H7 (cell line): ENCODE measurements around the gene TAF9B. TPM values are rescaled to one million over a fixed set of nuclear protein-coding genes. Genes with fewer than 3 reads are reported as not detected.
"Not testable (repeated sequence)": the region's sequence is repeated elsewhere in the genome, so short reads cannot be mapped to it uniquely, and the experiment has no call there.

Experiments
- DNase-seq: peaks from one replicate; pipeline ENCODE4 v3.0.0; 2012
- H3K27me3 ChIP-seq: 2 replicates; pipeline ENCODE4 v1.6.0; 2011; ENCODE audit warnings: mild to moderate bottlenecking, low read length; ENCODE audit not compliant: control insufficient read depth, insufficient read depth
- H3K36me3 ChIP-seq: replicated peaks from 2 replicates; pipeline ENCODE4 v1.5.1; 2011; ENCODE audit warnings: low read length; ENCODE audit not compliant: control insufficient read depth, insufficient read depth
- H3K4me3 ChIP-seq: 2 replicates; pipeline ENCODE4 v1.5.1; 2011; ENCODE audit warnings: low read depth, mild to moderate bottlenecking, control low read depth, low read length, moderate library complexity; ENCODE audit not compliant: insufficient read depth
- total RNA-seq: library from RNA; depleted of rRNA; stranded (reverse); fragments of >200 nt; shearing (Covaris generic); gene quantifications from 2 replicates; pipeline ENCODE4 v1.2.3, GENCODE V29; 2014; rRNA removed

The TAF9B gene
- total RNA-seq, 1 experiment from 2014 or later = 41.5 TPM

- H3K27me3 ChIP-seq = no peaks in the 10 kb centered on the region
- DNase-seq = no peak
- peak overlapping the region; percentile 34 for H3K4me3 ChIP-seq
- H3K36me3 ChIP-seq = peaks cover 1% of the 10 kb centered on the region
Observed at GRCh38 chrX:78103001-78103622, 36.3 kb downstream of the TAF9B start.

GRCh38 chrX:78102091-78102490, 37.4 kb downstream of the TAF9B start:
- H3K36me3 ChIP-seq = peaks cover 1% of the 10 kb centered on the region
- H3K27me3 ChIP-seq = no peaks in the 10 kb centered on the region
- DNase-seq = no peak
- no peak overlapping the region for H3K4me3 ChIP-seq

DNA sequence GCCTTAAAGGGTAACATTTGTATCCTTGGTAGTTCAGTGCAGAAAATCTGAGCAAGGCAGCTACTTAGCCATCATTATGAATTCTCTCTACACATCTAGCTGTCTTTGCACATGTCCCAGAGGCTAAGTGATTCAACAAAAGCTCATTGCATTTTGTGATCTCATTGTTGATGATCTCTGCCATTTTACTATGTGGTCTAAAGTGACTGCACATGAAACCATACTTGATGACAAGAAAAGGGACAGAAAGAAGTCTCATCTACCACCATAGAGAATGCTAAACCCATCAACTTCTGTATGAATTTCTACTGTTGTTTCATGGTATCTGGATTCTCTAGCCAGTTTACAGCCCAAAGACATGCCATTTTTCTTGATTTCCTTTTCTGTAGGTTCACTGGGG, 41.3 kb downstream of the TAF9B start:
- no peak for DNase-seq
- Histone ChIP-seq H3K36me3 (no peaks in the 10 kb centered on the region), H3K4me3 (no peak overlapping the region), H3K27me3 (no peaks in the 10 kb centered on the region)

GRCh38 chrX:78092296-78092695, 47.2 kb downstream of the TAF9B start:
- no peaks in the 10 kb centered on the region for H3K36me3 ChIP-seq
- no peaks in the 10 kb centered on the region for H3K27me3 ChIP-seq
- no peak overlapping the region for H3K4me3 ChIP-seq
- peak; percentile 33 for DNase-seq

DNA sequence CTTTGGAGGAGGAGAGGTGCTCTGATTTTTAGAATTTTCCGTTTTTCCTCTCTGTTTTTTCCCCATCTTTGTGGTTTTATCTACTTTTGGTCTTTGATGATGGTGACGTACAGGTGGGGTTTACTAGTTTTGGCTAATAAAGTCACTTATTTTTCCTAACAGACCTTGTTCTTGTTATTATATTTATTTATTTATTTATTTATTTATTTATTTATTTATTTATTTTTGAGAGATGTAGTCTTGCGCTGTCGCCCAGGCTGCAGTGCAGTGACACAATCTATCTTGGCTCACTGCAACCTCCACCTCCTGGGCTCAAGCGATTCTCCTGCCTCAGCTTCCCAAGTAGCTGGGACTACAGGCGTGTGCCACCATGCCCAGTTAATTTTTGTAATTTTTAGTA, 58.0 kb downstream of the TAF9B start:
- not testable (repeated sequence) for DNase-seq, H3K27me3 ChIP-seq, H3K4me3 ChIP-seq, H3K36me3 ChIP-seq

Other genes with a start within 250 kb of the TAF9B start
- gene MAGT1, start 244.2 kb downstream of the TAF9B start, total RNA-seq = 39.5 and 44.8 TPM in 2 replicates
- 220 and 313 TPM in 2 replicates for gene COX7B, start 240.2 kb downstream of the TAF9B start, total RNA-seq
- gene ATP7A, start 229.0 kb downstream of the TAF9B start, total RNA-seq = 2.1 and 2.5 TPM in 2 replicates
- gene PGAM4, start 170.0 kb downstream of the TAF9B start, total RNA-seq = 0.26 and 0.28 TPM in 2 replicates
- gene PGK1, start 35.4 kb downstream of the TAF9B start, total RNA-seq = 396 and 534 TPM in 2 replicates
- gene CYSLTR1, start 188.0 kb upstream of the TAF9B start, total RNA-seq = not detected in 2 replicates